CD4-positive, alpha-beta memory T cell (primary cell): ENCODE data around the gene RERG. TPM values are rescaled to one million over a fixed set of nuclear protein-coding genes. Genes with fewer than 3 reads are reported as not detected.
A peak's percentile ranks its signal among the peaks of the same experiment; 100 is the strongest.

ENCODE experiments used
- CTCF ChIA-PET: fragments of 350-600 bp; sonication (Branson Sonifier 250); formaldehyde crosslinking; loops from one replicate; lab custom pipeline; 2021; ENCODE audit warnings: inconsistent platforms; ENCODE audit not compliant: partially characterized antibody; lab: Charles Lee
- POLR2A ChIA-PET: fragments of 350-600 bp; sonication (Branson Sonifier 250); formaldehyde crosslinking; loops from one replicate; lab custom pipeline; 2021; ENCODE audit not compliant: partially characterized antibody; lab: Charles Lee
- DNase-seq, 5 donors: peaks; one replicate each; pipeline versions ENCODE4 v3.0.0 to v3.0.0-alpha.2; 2020 to 2022; ENCODE audit warnings: mixed read lengths in 1 of 5
- H3K27ac ChIP-seq: one replicate; pipeline ENCODE4 v1.7.0; 2013; ENCODE audit warnings: low read depth, low read length
- H3K27me3 ChIP-seq: 2 replicates; pipeline ENCODE4 v1.7.0; 2013; ENCODE audit warnings: mild to moderate bottlenecking, low read length, moderate library complexity; ENCODE audit not compliant: insufficient read depth
- H3K36me3 ChIP-seq: 2 replicates; pipeline ENCODE4 v1.7.0; 2013; ENCODE audit warnings: mild to moderate bottlenecking, low read length, moderate library complexity; ENCODE audit not compliant: insufficient read depth
- H3K4me1 ChIP-seq: 2 replicates; pipeline ENCODE4 v1.7.0; 2013; ENCODE audit warnings: mild to moderate bottlenecking, low read length, moderate library complexity; ENCODE audit not compliant: insufficient read depth
- H3K4me3 ChIP-seq, 2 donors: one replicate each; pipeline ENCODE4 v1.7.0; 2013; ENCODE audit warnings: low read length in 2 of 2, mild to moderate bottlenecking in 1 of 2
- H3K9me3 ChIP-seq, 2 donors: one replicate each; pipeline ENCODE4 v1.7.0; 2013; ENCODE audit warnings: low read length in 2 of 2, control low read depth in 1 of 2; ENCODE audit not compliant: control insufficient read depth in 1 of 2
- H3K27ac Mint-ChIP-seq, 7 donors: one replicate each; pipeline ENCODE4 v1.8.0; 2020 to 2021; ENCODE audit warnings: mixed read lengths in 7 of 7, mild to moderate bottlenecking in 6 of 7, inconsistent platforms in 3 of 7, moderate library complexity in 3 of 7
- H3K27me3 Mint-ChIP-seq, 2 donors: one replicate each; pipeline ENCODE4 v1.8.0; 2020 to 2021; ENCODE audit warnings: mixed read lengths in 2 of 2
- H3K36me3 Mint-ChIP-seq, 2 donors: one replicate each; pipeline ENCODE4 v1.8.0; 2020 to 2021; ENCODE audit warnings: mixed read lengths in 2 of 2, inconsistent platforms in 1 of 2, mild to moderate bottlenecking in 1 of 2
- H3K4me1 Mint-ChIP-seq, 4 donors: one replicate each; pipeline ENCODE4 v1.8.0; 2020 to 2021; ENCODE audit warnings: mixed read lengths in 4 of 4, mild to moderate bottlenecking in 1 of 4
- H3K4me3 Mint-ChIP-seq, 8 donors: one replicate each; pipeline ENCODE4 v1.8.0; 2020 to 2021; ENCODE audit warnings: mixed read lengths in 8 of 8, mild to moderate bottlenecking in 7 of 8, moderate library complexity in 6 of 8, inconsistent platforms in 3 of 8
- H3K9me3 Mint-ChIP-seq, 8 donors: one replicate each; pipeline ENCODE4 v1.8.0; 2020 to 2021; ENCODE audit warnings: mixed read lengths in 8 of 8, mild to moderate bottlenecking in 5 of 8, inconsistent platforms in 3 of 8, moderate library complexity in 1 of 8
- intact Hi-C: fragments of 100-400 bp; cut with micrococcal nuclease; formaldehyde crosslinking; loops from one replicate; pipeline ENCODE4 v1.15.1; 2023
- polyA plus RNA-seq, 2 donors: library from polyadenylated mRNA; unstranded; fragments of 300-500 nt; fragmentation: Illumina TruSeq; gene quantifications; one replicate each; pipeline ENCODE4 v1.2.3, GENCODE V29; 2021
- total RNA-seq, 2 experiments: library from RNA; stranded (reverse); gene quantifications; one replicate each; pipeline ENCODE4 v1.2.3, GENCODE V29; 2021

The RERG gene
- total and polyA plus RNA-seq, 4 experiments from 2014 or later: not detected

- ChIA-PET CTCF (interaction anchor here (1.3 to 5.1 kb wide), 14 partner anchors 9 to 503 kb away, joined by 3 to 60 read pairs (median 10); no protein-coding TSS in a partner anchor), POLR2A (no interaction called here)
- no peak for DNase-seq
- no peaks in the 10 kb centered on the region for H3K36me3 ChIP-seq
- intact Hi-C loops: loop anchor here (5.0 kb wide), 2 partner anchors 210 to 285 kb away; partner anchors contain the start of gene ERP27
- H3K4me1 Mint-ChIP-seq: peaks cover 2 to 14% (median 8%) of the 10 kb centered on the region in 4 donors
- H3K9me3 Mint-ChIP-seq: peaks cover 0 to 2% (median 0%) of the 10 kb centered on the region in 8 donors
- H3K4me1 ChIP-seq: peaks cover 10% of the 10 kb centered on the region
- no peaks in the 10 kb centered on the region for H3K9me3 ChIP-seq
- H3K27ac ChIP-seq: no peak overlapping the region
- peaks cover 6% of the 10 kb centered on the region for H3K27me3 ChIP-seq
- H3K4me3 ChIP-seq: no peak overlapping the region
- H3K27me3 Mint-ChIP-seq: peaks cover 21 to 31% of the 10 kb centered on the region in 2 donors
- peak overlapping the region in 2 of 8 donors; percentile 22 to 59 for H3K4me3 Mint-ChIP-seq
- H3K36me3 Mint-ChIP-seq: no peaks in the 10 kb centered on the region
- no peak overlapping the region for H3K27ac Mint-ChIP-seq
These were observed 1.0 kb upstream of the RERG start for GRCh38 chr12:15222219-15222618.

GRCh38 chr12:15220451-15220850 is 766 bp downstream of the RERG start:
- ChIA-PET CTCF (interaction anchor here (0.9 to 5.1 kb wide), 23 partner anchors 7 to 983 kb away, joined by 3 to 60 read pairs (median 5); partner anchors contain the start of gene ART4), POLR2A (no interaction called here)
- DNase-seq: no peak
- Mint-ChIP-seq H3K27me3 (peaks cover 18 to 24% of the 10 kb centered on the region in 2 donors), H3K9me3 (peaks cover 0 to 2% (median 0%) of the 10 kb centered on the region in 8 donors), H3K4me3 (peak overlapping the region in 4 of 8 donors; percentile 59 to 78 (median 74)), H3K4me1 (peaks cover 2 to 14% (median 8%) of the 10 kb centered on the region in 4 donors), H3K27ac (no peak overlapping the region), H3K36me3 (no peaks in the 10 kb centered on the region)
- no peaks in the 10 kb centered on the region for H3K36me3 ChIP-seq
- no peak overlapping the region for H3K27ac ChIP-seq
- peaks cover 10% of the 10 kb centered on the region for H3K4me1 ChIP-seq
- intact Hi-C loops: loop anchor here (5.0 kb wide), 2 partner anchors 208 to 283 kb away; partner anchors contain the start of gene ERP27
- H3K9me3 ChIP-seq: no peaks in the 10 kb centered on the region
- no peak overlapping the region for H3K4me3 ChIP-seq
- H3K27me3 ChIP-seq: peaks cover 6% of the 10 kb centered on the region

GRCh38 chr12:15218794-15219193 is 2.4 kb downstream of the RERG start:
- Histone ChIP-seq H3K4me1 (peaks cover 10% of the 10 kb centered on the region), H3K9me3 (no peaks in the 10 kb centered on the region), H3K4me3 (no peak overlapping the region), H3K27me3 (peaks cover 6% of the 10 kb centered on the region), H3K36me3 (no peaks in the 10 kb centered on the region), H3K27ac (no peak overlapping the region)
- Mint-ChIP-seq H3K9me3 (peaks cover 0 to 2% (median 0%) of the 10 kb centered on the region in 8 donors), H3K4me3 (no peak overlapping the region), H3K27me3 (peaks cover 18 to 23% of the 10 kb centered on the region in 2 donors), H3K36me3 (no peaks in the 10 kb centered on the region), H3K4me1 (peaks cover 2 to 14% (median 8%) of the 10 kb centered on the region in 4 donors), H3K27ac (no peak overlapping the region)
- no peak for DNase-seq
- POLR2A ChIA-PET: no interaction called here
- CTCF ChIA-PET: interaction anchor here (0.8 to 5.1 kb wide), 7 partner anchors 12 to 502 kb away, joined by 3 to 60 read pairs (median 4); no protein-coding TSS in a partner anchor
- intact Hi-C loops: no loop called here

- no peaks in the 10 kb centered on the region for H3K36me3 ChIP-seq
- no peaks in the 10 kb centered on the region for H3K9me3 Mint-ChIP-seq
These were observed 5.0 kb downstream of the RERG start for GRCh38 chr12:15216036-15216889.

GRCh38 chr12:15214851-15215601 is 6.2 kb downstream of the RERG start:
- no peak overlapping the region for H3K4me3 Mint-ChIP-seq
- ChIA-PET POLR2A (no interaction called here), CTCF (interaction anchor here (1.8 kb wide), 1 partner anchor 9 kb away, joined by 4 read pairs; no protein-coding TSS in a partner anchor)
- H3K4me3 ChIP-seq: no peak overlapping the region
- intact Hi-C loops: no loop called here
- no peaks in the 10 kb centered on the region for H3K36me3 ChIP-seq
- no peaks in the 10 kb centered on the region for H3K4me1 ChIP-seq
- H3K9me3 ChIP-seq: no peaks in the 10 kb centered on the region
- H3K27ac ChIP-seq: no peak overlapping the region
- no peaks in the 10 kb centered on the region for H3K4me1 Mint-ChIP-seq
- no peaks in the 10 kb centered on the region for H3K9me3 Mint-ChIP-seq
- no peaks in the 10 kb centered on the region for H3K36me3 Mint-ChIP-seq
- H3K27ac Mint-ChIP-seq: no peak overlapping the region
- DNase-seq: no peak
- no peaks in the 10 kb centered on the region for H3K27me3 ChIP-seq
- peaks cover 12 to 18% of the 10 kb centered on the region in 2 donors for H3K27me3 Mint-ChIP-seq

More at GRCh38 chr12:15216036-15216889, 5.0 kb downstream of the RERG start:
- Mint-ChIP-seq H3K27ac (no peak overlapping the region), H3K36me3 (no peaks in the 10 kb centered on the region), H3K27me3 (peaks cover 10 to 17% of the 10 kb centered on the region in 2 donors), H3K4me3 (no peak overlapping the region), H3K4me1 (peaks cover 0 to 6% (median 3%) of the 10 kb centered on the region in 4 donors)
- H3K4me1 ChIP-seq: peaks cover 3% of the 10 kb centered on the region
- ChIA-PET POLR2A (no interaction called here), CTCF (interaction anchor here (0.7 to 1.8 kb wide), 2 partner anchors 10 to 219 kb away, joined by 3 to 4 read pairs; no protein-coding TSS in a partner anchor)
- no peaks in the 10 kb centered on the region for H3K27me3 ChIP-seq
- no peak overlapping the region for H3K27ac ChIP-seq
- no peak overlapping the region for H3K4me3 ChIP-seq
- intact Hi-C loops: no loop called here
- H3K9me3 ChIP-seq: no peaks in the 10 kb centered on the region
- no peak for DNase-seq

- H3K27me3 Mint-ChIP-seq: peaks cover 10 to 20% of the 10 kb centered on the region in 2 donors
- H3K36me3 ChIP-seq: no peaks in the 10 kb centered on the region
- no peaks in the 10 kb centered on the region for H3K4me1 Mint-ChIP-seq
- no peak overlapping the region for H3K27ac Mint-ChIP-seq
- no peaks in the 10 kb centered on the region for H3K9me3 ChIP-seq
- no peak overlapping the region for H3K27ac ChIP-seq
- H3K27me3 ChIP-seq: no peaks in the 10 kb centered on the region
- CTCF ChIA-PET: interaction anchor here (1.7 to 2.3 kb wide), 2 partner anchors 8 to 18 kb away, joined by 4 to 16 read pairs; partner anchors contain the start of gene RERG
- no peaks in the 10 kb centered on the region for H3K9me3 Mint-ChIP-seq
- H3K4me3 Mint-ChIP-seq: no peak overlapping the region
- no peaks in the 10 kb centered on the region for H3K36me3 Mint-ChIP-seq
- intact Hi-C loops: no loop called here
- POLR2A ChIA-PET: no interaction called here
- no peaks in the 10 kb centered on the region for H3K4me1 ChIP-seq
- no peak overlapping the region for H3K4me3 ChIP-seq
- no peak for DNase-seq
These were observed 8.3 kb downstream of the RERG start for GRCh38 chr12:15212930-15213329.
